HG02678 (cell line): ENCODE results near the gene RABL2A.
"Not testable (repeated sequence)": the region's sequence is repeated elsewhere in the genome, so short reads cannot be mapped to it uniquely, and the experiment has no call there.

Experiments
- ATAC-seq: cut with Tn5 transposase; IDR thresholded peaks from one replicate; pipeline ENCODE4 v1.9.1; 2021; ENCODE audit warnings: mild to moderate bottlenecking, moderate library complexity; ENCODE audit not compliant: unreplicated experiment

The RABL2A gene

GRCh38 chr2:113606036-113606435 is 21.0 kb upstream of the RABL2A start:
- not testable (repeated sequence) for ATAC-seq

- ATAC-seq = not testable (repeated sequence)
Measured at GRCh38 chr2:113609822-113610221, 17.2 kb upstream of the RABL2A start.

- ATAC-seq = not testable (repeated sequence)
Measured at GRCh38 chr2:113621002-113621401, 6.1 kb upstream of the RABL2A start.

GRCh38 chr2:113625906-113626305 is 1.2 kb upstream of the RABL2A start:
- ATAC-seq = not testable (repeated sequence)

- not testable (repeated sequence) for ATAC-seq
Measured at GRCh38 chr2:113632849-113633345, 5.8 kb downstream of the RABL2A start.

GRCh38 chr2:113635358-113635757 is 8.3 kb downstream of the RABL2A start:
- ATAC-seq = not testable (repeated sequence)

- not testable (repeated sequence) for ATAC-seq
Measured at GRCh38 chr2:113636226-113636625, 9.2 kb downstream of the RABL2A start.

GRCh38 chr2:113638084-113638483 is 11.0 kb downstream of the RABL2A start:
- not testable (repeated sequence) for ATAC-seq

- not testable (repeated sequence) for ATAC-seq
Measured at GRCh38 chr2:113646217-113646616, 19.2 kb downstream of the RABL2A start.

GRCh38 chr2:113650834-113651815 is 24.1 kb downstream of the RABL2A start:
- not testable (repeated sequence) for ATAC-seq

GRCh38 chr2:113652599-113652998 is 25.5 kb downstream of the RABL2A start:
- not testable (repeated sequence) for ATAC-seq

GRCh38 chr2:113656031-113656624 is 29.1 kb downstream of the RABL2A start:
- not testable (repeated sequence) for ATAC-seq

- ATAC-seq = not testable (repeated sequence)
Measured at GRCh38 chr2:113657735-113658134, 30.7 kb downstream of the RABL2A start.

- ATAC-seq = not testable (repeated sequence)
Measured at GRCh38 chr2:113663285-113664060, 36.4 kb downstream of the RABL2A start.

GRCh38 chr2:113664761-113665533 is 37.9 kb downstream of the RABL2A start:
- not testable (repeated sequence) for ATAC-seq

- ATAC-seq = not testable (repeated sequence)
Measured at GRCh38 chr2:113669013-113669412, 41.9 kb downstream of the RABL2A start.

- no peak for ATAC-seq
Measured at GRCh38 chr2:113672326-113672932, 45.4 kb downstream of the RABL2A start.

- no peak for ATAC-seq
Measured at GRCh38 chr2:113675875-113676274, 48.8 kb downstream of the RABL2A start.

GRCh38 chr2:113676623-113677266 is 49.7 kb downstream of the RABL2A start:
- no peak for ATAC-seq
